Ectodermal cell (in vitro differentiated cells): Measurements from ENCODE around the gene SH3BP2.
"Not testable (repeated sequence)": the region's sequence is repeated elsewhere in the genome, so short reads cannot be mapped to it uniquely, and the experiment has no call there.

Source experiments
- H3K27ac ChIP-seq: 2 replicates; pipeline ENCODE4 v1.7.0; 2013; ENCODE audit warnings: mild to moderate bottlenecking, low read depth, low read length; ENCODE audit not compliant: insufficient read depth, poor library complexity, severe bottlenecking
- H3K27me3 ChIP-seq: 2 replicates; pipeline ENCODE4 v1.7.0; 2013; ENCODE audit warnings: mild to moderate bottlenecking, low read length; ENCODE audit not compliant: insufficient read depth, control insufficient read depth, poor library complexity, severe bottlenecking
- H3K36me3 ChIP-seq: one replicate; pipeline ENCODE4 v1.7.0; 2013; ENCODE audit warnings: low read length; ENCODE audit not compliant: control insufficient read depth, insufficient read depth
- H3K4me1 ChIP-seq: one replicate; pipeline ENCODE4 v1.7.0; 2013; ENCODE audit warnings: low read length; ENCODE audit not compliant: control insufficient read depth, insufficient read depth
- H3K4me3 ChIP-seq: 2 replicates; pipeline ENCODE4 v1.7.0; 2013; ENCODE audit warnings: low read depth, low read length, control low read depth; ENCODE audit not compliant: insufficient read depth
- H3K9me3 ChIP-seq: 2 replicates; pipeline ENCODE4 v1.7.0; 2013; ENCODE audit warnings: mild to moderate bottlenecking, low read length, moderate library complexity; ENCODE audit not compliant: control insufficient read depth
- WGBS, 2 experiments: methylation state at CpG; one replicate each; pipeline ENCODE4 v1.1.7; 2013; ENCODE audit warnings: missing lambda C conversion rate in 2 of 2; 5-methylcytosine and 5-hydroxymethylcytosine counted together

The SH3BP2 gene

DNA sequence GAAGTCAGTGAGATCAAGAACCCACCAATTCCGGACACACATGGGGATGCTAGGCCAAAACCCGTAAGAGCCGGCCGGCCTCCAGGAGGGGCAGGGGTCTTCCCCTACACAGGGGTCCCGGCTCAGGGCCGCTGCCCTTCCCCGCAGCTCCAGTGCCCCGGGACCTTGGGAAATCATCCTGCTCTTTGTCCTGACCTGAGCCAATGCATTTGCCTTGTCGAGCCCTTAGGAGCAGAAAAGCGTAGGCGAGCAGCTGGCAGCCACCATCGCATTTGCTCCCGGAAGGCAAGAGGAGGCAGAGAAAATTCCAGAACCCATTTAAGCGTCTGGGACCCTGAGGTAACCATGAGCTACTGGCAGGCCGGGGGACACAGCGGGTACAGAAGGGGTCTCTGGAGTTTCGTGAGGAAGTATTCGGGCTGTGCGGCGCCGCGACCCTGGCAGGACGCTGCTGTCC is 29.3 kb upstream of the SH3BP2 start:
- WGBS, 2 experiments = 94 to 95% methylated on average over 23 of the region's 23 CpGs
- Histone ChIP-seq H3K36me3 (no peaks in the 10 kb centered on the region), H3K27ac (no peak overlapping the region), H3K9me3 (no peaks in the 10 kb centered on the region), H3K27me3 (no peaks in the 10 kb centered on the region), H3K4me3 (no peak overlapping the region), H3K4me1 (no peaks in the 10 kb centered on the region)

DNA sequence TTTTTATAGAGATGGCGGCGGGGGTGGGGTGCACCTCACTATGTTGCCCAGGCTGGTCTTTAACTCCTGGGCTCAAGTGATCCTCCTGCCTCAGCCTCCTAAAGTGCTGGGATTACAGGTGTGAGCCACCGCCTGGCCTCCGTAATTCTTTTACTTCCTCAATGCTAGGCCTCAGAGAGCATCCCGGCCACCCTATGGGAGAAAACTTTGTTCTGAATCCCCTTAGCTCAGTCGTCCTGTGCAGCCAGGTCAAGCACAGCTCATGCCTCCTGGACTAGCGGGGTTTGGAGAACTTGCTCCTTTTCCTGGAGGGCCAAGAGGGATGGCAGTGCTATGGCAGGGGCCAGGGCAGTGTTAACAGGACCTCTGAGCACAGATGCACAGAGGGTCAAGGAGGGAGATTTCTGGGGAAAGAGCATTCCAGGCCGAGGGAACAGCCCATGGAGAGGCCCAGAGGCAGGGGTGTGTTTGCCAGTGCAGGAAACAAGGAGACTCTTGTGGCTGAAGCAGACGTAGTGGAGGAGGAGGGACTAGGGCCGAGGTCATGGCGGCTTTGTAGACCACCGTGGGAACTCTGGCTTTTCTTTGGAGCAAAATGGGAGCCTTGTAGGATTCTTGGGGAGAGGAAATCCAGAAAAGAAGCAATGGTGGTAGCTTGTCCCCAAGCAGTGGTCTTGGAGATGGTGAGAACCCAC is 26.9 kb upstream of the SH3BP2 start:
- Histone ChIP-seq H3K36me3 (no peaks in the 10 kb centered on the region), H3K4me1 (no peaks in the 10 kb centered on the region), H3K4me3 (no peak overlapping the region), H3K27ac (no peak overlapping the region), H3K9me3 (no peaks in the 10 kb centered on the region), H3K27me3 (no peaks in the 10 kb centered on the region)
- 89 to 91% methylated on average over 12 of the region's 12 CpGs for WGBS, 2 experiments

DNA sequence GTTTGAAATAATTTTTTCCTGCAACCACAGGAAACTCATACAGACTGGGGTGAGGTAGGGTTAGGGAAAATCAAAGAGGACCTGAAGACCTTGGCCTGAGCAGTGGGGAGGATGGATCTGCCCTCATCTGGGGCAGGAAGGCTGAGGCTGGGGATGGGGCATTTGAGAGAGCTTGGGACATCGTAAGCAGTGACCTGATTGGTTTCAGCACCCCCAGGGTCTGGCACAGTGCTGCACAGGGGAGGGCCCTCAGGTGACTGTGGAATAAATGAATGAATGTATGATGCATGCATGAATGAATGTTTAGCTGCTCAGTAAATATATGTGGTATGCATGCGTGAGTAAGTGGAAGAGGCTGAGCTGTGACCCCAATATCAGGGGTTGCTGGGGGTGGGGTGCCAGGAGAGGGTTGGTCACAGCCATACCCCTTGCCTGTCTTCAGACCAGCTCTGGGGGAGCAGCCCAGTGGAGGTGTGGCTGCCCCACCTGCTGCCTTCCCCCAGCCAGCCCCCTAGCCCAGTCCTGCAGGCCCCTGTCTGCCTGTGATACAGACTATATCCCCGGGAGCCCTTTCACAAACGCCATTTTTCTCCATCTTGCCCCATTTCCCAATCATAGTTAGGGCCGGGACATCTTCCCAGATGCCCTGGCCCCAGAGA is 25.7 kb upstream of the SH3BP2 start:
- no peaks in the 10 kb centered on the region for H3K4me1 ChIP-seq
- WGBS, 2 experiments = 92 to 93% methylated on average over 5 of the region's 5 CpGs
- H3K4me3 ChIP-seq = no peak overlapping the region
- no peaks in the 10 kb centered on the region for H3K9me3 ChIP-seq
- H3K36me3 ChIP-seq = no peaks in the 10 kb centered on the region
- no peak overlapping the region for H3K27ac ChIP-seq
- H3K27me3 ChIP-seq = no peaks in the 10 kb centered on the region

DNA sequence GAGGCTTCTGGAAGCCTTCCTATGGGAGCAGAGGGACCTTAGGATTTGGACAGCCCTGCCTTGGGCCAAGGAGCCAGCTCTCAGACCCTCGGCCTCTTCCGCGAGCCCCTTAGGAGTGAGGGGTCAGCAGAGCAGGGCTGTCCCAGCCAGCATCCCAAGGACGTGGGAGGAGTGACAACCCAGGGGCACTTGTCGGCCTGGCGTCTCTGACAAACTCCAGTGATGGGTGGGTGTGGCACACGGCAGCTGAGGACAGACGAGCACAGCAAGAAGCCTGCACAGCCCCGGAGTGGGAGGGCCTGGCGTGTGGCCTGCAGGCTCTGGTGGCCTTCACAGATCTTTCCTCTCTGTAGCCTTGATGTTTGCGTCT is 25.2 kb upstream of the SH3BP2 start:
- Histone ChIP-seq H3K36me3 (no peaks in the 10 kb centered on the region), H3K9me3 (no peaks in the 10 kb centered on the region), H3K4me3 (no peak overlapping the region), H3K4me1 (no peaks in the 10 kb centered on the region), H3K27me3 (no peaks in the 10 kb centered on the region), H3K27ac (no peak overlapping the region)
- 63 to 69% methylated on average over 11 of the region's 11 CpGs for WGBS, 2 experiments

DNA sequence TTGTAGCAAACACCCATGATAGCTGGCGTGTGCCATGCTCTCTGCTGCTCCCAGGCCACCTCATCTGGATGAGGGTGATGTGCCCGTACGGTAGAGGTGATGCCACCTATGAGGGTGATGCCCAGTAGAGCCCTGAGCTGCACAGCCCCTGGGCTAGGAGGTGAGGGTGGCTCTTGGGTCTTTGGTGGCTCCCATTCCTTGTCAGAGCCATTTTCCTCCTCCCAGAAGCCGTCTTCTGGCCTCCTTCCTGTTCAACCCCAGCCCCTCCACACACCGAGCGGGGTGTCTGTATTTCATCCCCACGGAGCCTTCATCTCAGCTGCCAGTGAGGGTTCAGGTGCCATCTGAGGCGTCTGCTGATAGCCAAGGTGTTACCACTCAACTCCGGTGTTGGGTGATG is 24.8 kb upstream of the SH3BP2 start:
- no peak overlapping the region for H3K4me3 ChIP-seq
- 89% methylated on average over 9 of the region's 9 CpGs for whole genome bisulfite sequencing, 2 experiments
- no peak overlapping the region for H3K27ac ChIP-seq
- H3K9me3 ChIP-seq = no peaks in the 10 kb centered on the region
- H3K4me1 ChIP-seq = no peaks in the 10 kb centered on the region
- H3K27me3 ChIP-seq = no peaks in the 10 kb centered on the region
- no peaks in the 10 kb centered on the region for H3K36me3 ChIP-seq

DNA sequence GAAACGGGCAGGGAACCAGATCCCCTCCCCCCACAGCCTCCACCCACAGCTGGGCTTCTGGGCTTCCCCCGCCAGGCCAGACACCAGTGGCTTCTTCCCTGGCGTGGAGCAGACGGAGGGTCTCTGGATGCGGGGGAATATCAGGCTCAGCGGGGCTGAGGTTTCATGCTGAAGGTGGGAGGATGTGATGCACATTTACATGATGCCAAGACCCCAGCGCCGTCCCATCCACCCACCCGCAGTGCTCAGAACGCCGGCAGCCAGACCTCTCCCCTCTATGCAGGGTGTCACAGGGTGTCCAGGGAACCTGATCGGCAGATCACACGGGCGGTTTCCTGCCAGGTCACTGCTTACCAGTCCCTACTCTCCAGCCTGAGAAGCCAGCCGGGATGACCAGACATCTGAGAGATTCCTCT is 24.0 kb upstream of the SH3BP2 start:
- Histone ChIP-seq H3K9me3 (no peaks in the 10 kb centered on the region), H3K4me1 (no peaks in the 10 kb centered on the region), H3K27me3 (no peaks in the 10 kb centered on the region), H3K36me3 (no peaks in the 10 kb centered on the region), H3K4me3 (no peak overlapping the region), H3K27ac (no peak overlapping the region)
- WGBS, 2 experiments = 73% methylated on average over 14 to 15 of the region's 15 CpGs

DNA sequence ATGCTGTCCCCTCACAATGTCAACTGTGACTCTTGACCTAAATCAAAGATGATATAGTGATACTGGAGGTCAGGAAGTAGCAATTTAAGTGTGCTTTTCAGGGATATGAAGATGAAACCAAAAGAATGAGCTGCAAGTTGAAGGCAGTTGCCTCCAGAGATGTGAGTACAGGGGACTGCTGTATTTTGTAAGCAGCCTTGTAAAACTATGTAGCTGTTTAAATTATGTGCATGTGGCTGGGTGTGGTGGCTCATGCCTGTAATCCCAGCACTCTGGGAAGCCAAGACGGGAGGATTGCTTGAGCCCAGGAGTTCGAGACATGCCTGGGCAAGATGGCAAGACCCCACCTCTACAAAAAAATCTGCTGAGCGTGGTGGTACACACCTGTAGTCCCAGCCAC is 21.6 kb upstream of the SH3BP2 start:
- Histone ChIP-seq H3K36me3 (no peaks in the 10 kb centered on the region), H3K27me3 (no peaks in the 10 kb centered on the region), H3K4me3 (no peak overlapping the region), H3K27ac (no peak overlapping the region), H3K9me3 (no peaks in the 10 kb centered on the region), H3K4me1 (no peaks in the 10 kb centered on the region)
- 92 to 95% methylated on average over 3 of the region's 3 CpGs for WGBS, 2 experiments

DNA sequence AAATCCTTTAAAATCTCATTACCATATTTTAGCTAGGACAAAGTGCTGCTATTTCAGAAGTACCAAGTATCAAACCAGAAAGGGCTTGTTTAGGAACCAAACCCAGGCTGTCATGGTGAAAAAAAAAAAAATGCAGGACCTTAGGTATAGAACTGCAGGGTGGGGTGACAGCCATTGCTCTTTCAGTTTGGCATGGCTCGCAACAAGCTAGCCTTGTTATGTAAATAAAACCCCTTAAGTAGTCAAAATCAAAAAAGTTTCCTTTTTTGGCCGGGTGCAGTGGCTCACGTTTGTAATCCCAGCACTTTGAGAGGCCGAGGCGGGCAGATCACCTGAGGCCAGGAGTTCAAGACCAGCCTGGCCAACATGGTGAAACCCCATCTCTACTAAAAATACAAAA is 12.2 kb upstream of the SH3BP2 start:
- H3K27ac ChIP-seq, H3K4me1 ChIP-seq, H3K9me3 ChIP-seq, H3K36me3 ChIP-seq, H3K4me3 ChIP-seq, H3K27me3 ChIP-seq: not testable (repeated sequence)
- WGBS, 2 experiments = 77 to 78% methylated on average over 5 of the region's 5 CpGs

DNA sequence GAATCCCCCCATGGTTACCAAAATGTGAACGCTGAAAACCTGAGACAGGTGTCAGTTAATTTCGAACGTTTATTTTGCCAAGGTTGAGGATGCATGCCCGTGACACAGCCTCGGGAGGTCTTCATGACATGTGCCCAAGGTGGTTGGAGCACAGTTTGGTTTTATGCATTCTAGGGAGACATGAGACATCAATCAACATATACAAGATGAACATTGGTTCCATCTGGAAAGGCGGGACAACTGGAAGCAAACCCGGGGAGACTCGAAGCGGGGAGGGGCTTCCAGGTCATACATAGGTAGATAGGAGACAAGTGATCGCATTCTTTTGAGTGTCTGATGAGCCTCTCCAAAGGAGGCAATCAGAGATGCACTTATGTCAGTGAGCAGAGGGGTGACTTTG is 11.0 kb upstream of the SH3BP2 start:
- Histone ChIP-seq H3K36me3 (no peaks in the 10 kb centered on the region), H3K27ac (no peak overlapping the region), H3K4me3 (no peak overlapping the region), H3K27me3 (no peaks in the 10 kb centered on the region), H3K4me1 (no peaks in the 10 kb centered on the region), H3K9me3 (no peaks in the 10 kb centered on the region)
- WGBS, 2 experiments = 93 to 94% methylated on average over 10 of the region's 10 CpGs

DNA sequence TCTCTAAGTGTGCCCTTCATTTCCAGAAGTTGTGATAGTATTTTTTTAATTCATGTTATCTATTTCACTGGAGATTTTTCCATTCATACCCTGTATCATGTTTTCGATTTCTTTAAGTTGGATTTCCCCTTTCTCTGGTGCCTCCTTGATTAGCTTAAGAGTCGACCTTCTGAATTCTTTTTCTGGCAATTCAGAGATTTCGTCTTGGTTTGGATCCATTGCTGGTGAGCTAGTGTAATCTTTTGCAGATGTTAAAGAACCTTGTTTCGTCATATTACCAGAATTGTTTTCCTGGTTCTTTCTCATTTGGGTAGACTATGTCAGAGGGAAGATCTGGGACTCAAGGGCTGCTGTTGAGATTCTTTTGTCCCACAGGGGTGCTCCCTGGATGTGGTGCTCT is 9.1 kb upstream of the SH3BP2 start:
- WGBS, 2 experiments = 95 to 97% methylated on average over 4 of the region's 4 CpGs
- Histone ChIP-seq H3K27ac (no peak overlapping the region), H3K4me1 (no peaks in the 10 kb centered on the region), H3K27me3 (no peaks in the 10 kb centered on the region), H3K4me3 (no peak overlapping the region), H3K36me3 (no peaks in the 10 kb centered on the region), H3K9me3 (no peaks in the 10 kb centered on the region)
